Adipocyte (in vitro differentiated cells): ENCODE data around the gene TCF4.
A peak's percentile ranks its signal among the peaks of the same experiment; 100 is the strongest.

Experiments
- DNase-seq: peaks from one replicate; pipeline ENCODE4 v3.0.0-alpha.2; 2015; ENCODE audit warnings: low read depth
- H3K27me3 ChIP-seq: replicated peaks from 2 replicates; pipeline ENCODE4 v1.7.0; 2013; ENCODE audit warnings: mild to moderate bottlenecking, low read length, moderate library complexity; ENCODE audit not compliant: control insufficient read depth, insufficient read depth
- H3K36me3 ChIP-seq: 2 replicates; pipeline ENCODE4 v1.7.0; 2013; ENCODE audit warnings: low read length, mild to moderate bottlenecking, moderate library complexity; ENCODE audit not compliant: control insufficient read depth, insufficient read depth, severe bottlenecking
- H3K4me1 ChIP-seq: 2 replicates; pipeline ENCODE4 v1.7.0; 2013; ENCODE audit warnings: mild to moderate bottlenecking, low read length, moderate library complexity; ENCODE audit not compliant: control insufficient read depth, insufficient read depth
- H3K4me3 ChIP-seq: 2 replicates; pipeline ENCODE4 v1.7.0; 2013; ENCODE audit warnings: mild to moderate bottlenecking, low read length, moderate library complexity
- H3K9ac ChIP-seq: 2 replicates; pipeline ENCODE4 v1.7.0; 2013; ENCODE audit warnings: mild to moderate bottlenecking, low read length, moderate library complexity
- H3K9me3 ChIP-seq: 2 replicates; pipeline ENCODE4 v1.7.0; 2013; ENCODE audit warnings: mild to moderate bottlenecking, low read length, moderate library complexity; ENCODE audit not compliant: control insufficient read depth

Gene TCF4

GRCh38 chr18:55432307-55433040 is 155.5 kb downstream of the TCF4 start:
- no peaks in the 10 kb centered on the region for H3K27me3 ChIP-seq
- no peaks in the 10 kb centered on the region for H3K36me3 ChIP-seq
- no peak overlapping the region for H3K4me3 ChIP-seq
- no peaks in the 10 kb centered on the region for H3K9me3 ChIP-seq
- peaks cover 15% of the 10 kb centered on the region for H3K4me1 ChIP-seq
- no peak overlapping the region for H3K9ac ChIP-seq
- no peak for DNase-seq

- no peak overlapping the region for H3K4me3 ChIP-seq
- no peaks in the 10 kb centered on the region for H3K36me3 ChIP-seq
- H3K9ac ChIP-seq: no peak overlapping the region
- no peaks in the 10 kb centered on the region for H3K27me3 ChIP-seq
- DNase-seq: no peak
- peaks cover 7% of the 10 kb centered on the region for H3K4me1 ChIP-seq
- no peaks in the 10 kb centered on the region for H3K9me3 ChIP-seq
Measured at GRCh38 chr18:55430026-55430425, 158.0 kb downstream of the TCF4 start.

- no peak for DNase-seq
- H3K4me3 ChIP-seq: no peak overlapping the region
- no peaks in the 10 kb centered on the region for H3K27me3 ChIP-seq
- no peaks in the 10 kb centered on the region for H3K9me3 ChIP-seq
- H3K9ac ChIP-seq: no peak overlapping the region
- H3K4me1 ChIP-seq: peaks cover 6% of the 10 kb centered on the region
- no peaks in the 10 kb centered on the region for H3K36me3 ChIP-seq
Measured at GRCh38 chr18:55427951-55428350, 160.0 kb downstream of the TCF4 start.

- no peaks in the 10 kb centered on the region for H3K27me3 ChIP-seq
- H3K4me3 ChIP-seq: no peak overlapping the region
- H3K4me1 ChIP-seq: peaks cover 16% of the 10 kb centered on the region
Measured at GRCh38 chr18:55425698-55426097, 162.3 kb downstream of the TCF4 start.

GRCh38 chr18:55422456-55423180 is 165.4 kb downstream of the TCF4 start:
- H3K4me1 ChIP-seq: peaks cover 29% of the 10 kb centered on the region
- peak overlapping the region; percentile 88 for H3K4me3 ChIP-seq
- no peaks in the 10 kb centered on the region for H3K36me3 ChIP-seq
- DNase-seq: peak; percentile 37
- H3K27me3 ChIP-seq: no peaks in the 10 kb centered on the region
- H3K9me3 ChIP-seq: no peaks in the 10 kb centered on the region
- H3K9ac ChIP-seq: peak overlapping the region; percentile 86

More at GRCh38 chr18:55425698-55426097, 162.3 kb downstream of the TCF4 start:
- no peak for DNase-seq
- Histone ChIP-seq H3K9ac (no peak overlapping the region), H3K9me3 (no peaks in the 10 kb centered on the region), H3K36me3 (no peaks in the 10 kb centered on the region)

- H3K4me3 ChIP-seq: peak overlapping the region; percentile 88
- H3K4me1 ChIP-seq: peaks cover 37% of the 10 kb centered on the region
- H3K9ac ChIP-seq: peak overlapping the region; percentile 86
- H3K36me3 ChIP-seq: no peaks in the 10 kb centered on the region
- no peaks in the 10 kb centered on the region for H3K9me3 ChIP-seq
- DNase-seq: peak; percentile 30
- H3K27me3 ChIP-seq: no peaks in the 10 kb centered on the region
Measured at GRCh38 chr18:55421615-55422419, 166.2 kb downstream of the TCF4 start.

GRCh38 chr18:55421308-55421614 is 166.7 kb downstream of the TCF4 start:
- peak overlapping the region; percentile 88 for H3K4me3 ChIP-seq
- no peaks in the 10 kb centered on the region for H3K9me3 ChIP-seq
- no peaks in the 10 kb centered on the region for H3K27me3 ChIP-seq
- no peak for DNase-seq
- no peaks in the 10 kb centered on the region for H3K36me3 ChIP-seq
- H3K9ac ChIP-seq: peak overlapping the region; percentile 86
- H3K4me1 ChIP-seq: peaks cover 41% of the 10 kb centered on the region

GRCh38 chr18:55420665-55421307 is 167.2 kb downstream of the TCF4 start:
- Histone ChIP-seq H3K27me3 (no peaks in the 10 kb centered on the region), H3K4me1 (peaks cover 41% of the 10 kb centered on the region), H3K9me3 (no peaks in the 10 kb centered on the region), H3K4me3 (peak overlapping the region; percentile 88), H3K36me3 (no peaks in the 10 kb centered on the region), H3K9ac (peak overlapping the region; percentile 86)
- no peak for DNase-seq

- no peaks in the 10 kb centered on the region for H3K9me3 ChIP-seq
- peaks cover 43% of the 10 kb centered on the region for H3K4me1 ChIP-seq
- H3K27me3 ChIP-seq: no peaks in the 10 kb centered on the region
- no peaks in the 10 kb centered on the region for H3K36me3 ChIP-seq
- peak overlapping the region; percentile 88 for H3K4me3 ChIP-seq
- no peak for DNase-seq
- H3K9ac ChIP-seq: peak overlapping the region; percentile 86
Measured at GRCh38 chr18:55419947-55420664, 167.9 kb downstream of the TCF4 start.

GRCh38 chr18:55419132-55419946 is 168.7 kb downstream of the TCF4 start:
- DNase-seq: no peak
- Histone ChIP-seq H3K9me3 (no peaks in the 10 kb centered on the region), H3K36me3 (no peaks in the 10 kb centered on the region), H3K4me3 (peak overlapping the region; percentile 88), H3K4me1 (peaks cover 43% of the 10 kb centered on the region), H3K27me3 (no peaks in the 10 kb centered on the region), H3K9ac (peak overlapping the region; percentile 86)
